Activated T-helper 17 cell treated with anti-CD3 and anti-CD28 coated beads, Interleukin-2, amount 50 U/mL, for 72 hours (primary cell): Measurements from ENCODE around the gene VAMP3. TPM values are rescaled to one million over a fixed set of nuclear protein-coding genes. Genes with fewer than 3 reads are reported as not detected.
A peak's percentile ranks its signal among the peaks of the same experiment; 100 is the strongest.

ENCODE experiments used
- ATAC-seq: fragments of 150-1000 bp; cut with Tn5 transposase; replicated peaks from 2 replicates; pipeline ENCODE4 v1.10.0; 2021; ENCODE audit warnings: mild to moderate bottlenecking, moderate library complexity
- H3K27ac Mint-ChIP-seq: one replicate; pipeline ENCODE4 v1.8.0; 2022; ENCODE audit warnings: mixed read lengths
- H3K27me3 Mint-ChIP-seq: one replicate; pipeline ENCODE4 v1.8.0; 2022; ENCODE audit warnings: mixed read lengths
- H3K36me3 Mint-ChIP-seq: one replicate; pipeline ENCODE4 v1.8.0; 2022; ENCODE audit warnings: low read depth, mild to moderate bottlenecking, mixed read lengths
- H3K4me1 Mint-ChIP-seq: one replicate; pipeline ENCODE4 v1.8.0; 2022; ENCODE audit warnings: mixed read lengths
- H3K4me3 Mint-ChIP-seq: one replicate; pipeline ENCODE4 v1.8.0; 2022; ENCODE audit warnings: mild to moderate bottlenecking, mixed read lengths
- H3K9me3 Mint-ChIP-seq: one replicate; pipeline ENCODE4 v1.8.0; 2022; ENCODE audit warnings: mixed read lengths
- total RNA-seq, 2 donors: library from RNA; stranded (reverse); gene quantifications; one replicate each; pipeline ENCODE4 v1.2.3, GENCODE V29; 2022

Gene VAMP3, protein sequence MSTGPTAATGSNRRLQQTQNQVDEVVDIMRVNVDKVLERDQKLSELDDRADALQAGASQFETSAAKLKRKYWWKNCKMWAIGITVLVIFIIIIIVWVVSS
- total RNA-seq, result 10 to 100 TPM; 22.3 to 24.9 TPM

GRCh38 chr1:7770997-7771822, at the start of gene VAMP3:
Gene VAMP3, plus strand, starts transcription at chr1:7771296. Its CDS starts 88 bp downstream, at chr1:7771384.
- H3K4me3 Mint-ChIP-seq, result peak within 1 kb of the TSS; percentile 86
- H3K36me3 Mint-ChIP-seq, result peaks cover 44% of the 10 kb centered on the region
- no peaks in the 10 kb centered on the region for H3K9me3 Mint-ChIP-seq
- peak within 1 kb of the TSS; percentile 84 for H3K27ac Mint-ChIP-seq
- peaks cover 21% of the 10 kb centered on the region for H3K4me1 Mint-ChIP-seq
- peak; percentile 96 for ATAC-seq
- H3K27me3 Mint-ChIP-seq, result peaks cover 4% of the 10 kb centered on the region

- no peak for ATAC-seq
- Mint-ChIP-seq H3K4me3 (no peak overlapping the region), H3K36me3 (no peaks in the 10 kb centered on the region), H3K4me1 (peaks cover 5% of the 10 kb centered on the region), H3K27ac (no peak overlapping the region), H3K9me3 (no peaks in the 10 kb centered on the region), H3K27me3 (no peaks in the 10 kb centered on the region)
These were observed 49.0 kb upstream of the VAMP3 start for GRCh38 chr1:7721940-7722669.

GRCh38 chr1:7722670-7723012, 48.5 kb upstream of the VAMP3 start:
- Mint-ChIP-seq H3K4me3 (no peak overlapping the region), H3K9me3 (no peaks in the 10 kb centered on the region), H3K36me3 (no peaks in the 10 kb centered on the region), H3K27me3 (no peaks in the 10 kb centered on the region), H3K27ac (no peak overlapping the region), H3K4me1 (peaks cover 5% of the 10 kb centered on the region)
- ATAC-seq, result no peak

GRCh38 chr1:7726623-7727022, 44.5 kb upstream of the VAMP3 start:
- H3K27ac Mint-ChIP-seq, result peak overlapping the region; percentile 9
- H3K36me3 Mint-ChIP-seq, result no peaks in the 10 kb centered on the region
- H3K9me3 Mint-ChIP-seq, result no peaks in the 10 kb centered on the region
- peak overlapping the region; percentile 19 for H3K4me3 Mint-ChIP-seq
- no peaks in the 10 kb centered on the region for H3K27me3 Mint-ChIP-seq
- peaks cover 5% of the 10 kb centered on the region for H3K4me1 Mint-ChIP-seq
- ATAC-seq, result peak; percentile 21

- H3K9me3 Mint-ChIP-seq, result no peaks in the 10 kb centered on the region
- H3K27ac Mint-ChIP-seq, result no peak overlapping the region
- H3K4me3 Mint-ChIP-seq, result no peak overlapping the region
- H3K27me3 Mint-ChIP-seq, result no peaks in the 10 kb centered on the region
- no peak for ATAC-seq
- H3K4me1 Mint-ChIP-seq, result peaks cover 5% of the 10 kb centered on the region
- no peaks in the 10 kb centered on the region for H3K36me3 Mint-ChIP-seq
These were observed 43.2 kb upstream of the VAMP3 start for GRCh38 chr1:7727809-7728471.

- Mint-ChIP-seq H3K36me3 (no peaks in the 10 kb centered on the region), H3K27ac (no peak overlapping the region), H3K4me1 (peaks cover 5% of the 10 kb centered on the region), H3K9me3 (no peaks in the 10 kb centered on the region), H3K27me3 (no peaks in the 10 kb centered on the region), H3K4me3 (no peak overlapping the region)
- ATAC-seq, result no peak
These were observed 41.3 kb upstream of the VAMP3 start for GRCh38 chr1:7729761-7730160.

DNA sequence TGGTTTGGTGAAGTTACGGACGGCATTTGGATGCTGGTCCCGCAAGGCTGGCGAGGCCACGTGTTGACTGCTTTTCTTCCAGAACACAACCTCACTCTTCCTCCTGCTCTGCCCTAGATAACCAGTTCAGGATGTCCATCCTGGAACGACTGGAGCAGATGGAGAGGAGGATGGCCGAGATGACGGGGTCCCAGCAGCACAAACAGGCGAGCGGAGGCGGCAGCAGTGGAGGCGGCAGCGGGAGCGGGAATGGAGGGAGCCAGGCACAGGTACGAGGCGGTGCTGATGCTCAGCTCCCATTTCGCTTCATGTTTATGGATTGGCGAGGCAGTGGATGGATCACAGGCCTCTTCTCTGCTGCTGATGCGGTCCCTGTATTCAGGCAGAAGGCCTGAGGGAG, 38.8 kb upstream of the VAMP3 start:
- no peak overlapping the region for H3K4me3 Mint-ChIP-seq
- no peak overlapping the region for H3K27ac Mint-ChIP-seq
- no peaks in the 10 kb centered on the region for H3K9me3 Mint-ChIP-seq
- no peaks in the 10 kb centered on the region for H3K4me1 Mint-ChIP-seq
- no peaks in the 10 kb centered on the region for H3K27me3 Mint-ChIP-seq
- H3K36me3 Mint-ChIP-seq, result peaks cover 6% of the 10 kb centered on the region
- no peak for ATAC-seq

DNA sequence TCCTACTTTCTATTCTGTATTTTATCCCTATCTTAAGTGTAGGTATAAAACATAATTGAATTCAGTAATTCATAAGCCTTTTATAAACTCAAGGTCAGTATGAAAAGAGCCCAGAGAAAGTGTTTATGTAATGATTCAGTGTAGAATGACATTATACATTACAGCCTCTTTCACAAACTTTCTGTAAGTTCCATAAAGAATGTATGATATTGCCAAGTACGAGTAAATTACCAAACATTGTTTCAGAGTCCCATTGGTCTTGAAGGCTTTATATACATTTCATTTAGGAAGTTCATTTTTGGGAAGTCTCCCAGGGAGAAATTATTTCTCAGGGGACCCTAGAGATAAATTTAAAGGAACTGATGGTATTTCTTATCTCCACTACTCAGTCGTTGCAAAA, 37.8 kb upstream of the VAMP3 start:
- no peaks in the 10 kb centered on the region for H3K9me3 Mint-ChIP-seq
- H3K27ac Mint-ChIP-seq, result no peak overlapping the region
- no peaks in the 10 kb centered on the region for H3K27me3 Mint-ChIP-seq
- H3K4me1 Mint-ChIP-seq, result no peaks in the 10 kb centered on the region
- no peak for ATAC-seq
- H3K4me3 Mint-ChIP-seq, result no peak overlapping the region
- peaks cover 15% of the 10 kb centered on the region for H3K36me3 Mint-ChIP-seq

DNA sequence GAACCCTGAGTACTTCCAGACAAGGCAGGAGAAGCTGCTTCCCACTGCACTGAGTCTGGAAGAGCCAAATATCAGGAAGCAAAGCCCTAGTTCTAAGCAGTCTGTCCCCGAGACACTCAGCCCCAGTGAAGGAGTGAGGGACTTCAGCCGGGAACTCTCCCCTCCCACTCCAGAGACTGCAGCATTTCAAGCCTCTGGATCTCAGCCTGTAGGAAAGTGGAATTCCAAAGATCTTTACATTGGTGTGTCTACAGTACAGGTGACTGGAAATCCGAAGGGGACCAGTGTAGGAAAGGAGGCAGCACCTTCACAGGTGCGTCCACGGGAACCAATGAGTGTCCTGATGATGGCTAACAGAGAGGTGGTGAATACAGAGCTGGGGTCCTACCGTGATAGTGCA, 33.1 kb upstream of the VAMP3 start:
- Mint-ChIP-seq H3K9me3 (peaks cover 7% of the 10 kb centered on the region), H3K36me3 (peaks cover 31% of the 10 kb centered on the region), H3K4me1 (no peaks in the 10 kb centered on the region), H3K27ac (no peak overlapping the region), H3K27me3 (peaks cover 3% of the 10 kb centered on the region), H3K4me3 (no peak overlapping the region)
- no peak for ATAC-seq

- H3K4me3 Mint-ChIP-seq, result no peak overlapping the region
- H3K4me1 Mint-ChIP-seq, result no peaks in the 10 kb centered on the region
- no peak for ATAC-seq
- H3K36me3 Mint-ChIP-seq, result peaks cover 27% of the 10 kb centered on the region
- H3K9me3 Mint-ChIP-seq, result peaks cover 7% of the 10 kb centered on the region
- H3K27ac Mint-ChIP-seq, result no peak overlapping the region
- H3K27me3 Mint-ChIP-seq, result peaks cover 3% of the 10 kb centered on the region
These were observed 27.8 kb upstream of the VAMP3 start for GRCh38 chr1:7743346-7743745.

DNA sequence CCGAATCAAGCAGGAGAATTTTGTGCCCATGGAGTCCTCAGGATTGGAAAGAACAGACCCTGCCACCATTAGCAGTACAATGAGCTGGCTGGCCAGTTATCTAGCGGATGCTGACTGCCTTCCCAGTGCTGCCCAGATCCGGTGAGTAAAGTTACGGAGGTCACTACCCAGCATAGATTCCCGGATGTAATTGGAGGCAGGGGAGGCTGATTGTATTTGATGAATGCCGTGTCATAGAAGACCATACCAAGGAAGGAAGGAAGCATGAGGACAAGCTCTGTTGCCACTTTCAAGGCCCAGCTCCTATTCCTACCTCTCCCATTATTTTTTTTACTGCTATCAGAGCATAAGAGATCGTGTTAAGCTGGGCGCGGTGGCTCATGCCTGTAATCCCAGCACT, 26.2 kb upstream of the VAMP3 start:
- Mint-ChIP-seq H3K36me3 (peaks cover 12% of the 10 kb centered on the region), H3K27ac (no peak overlapping the region), H3K4me1 (no peaks in the 10 kb centered on the region), H3K9me3 (no peaks in the 10 kb centered on the region), H3K27me3 (no peaks in the 10 kb centered on the region), H3K4me3 (no peak overlapping the region)
- no peak for ATAC-seq

- Mint-ChIP-seq H3K27me3 (no peaks in the 10 kb centered on the region), H3K27ac (no peak overlapping the region), H3K9me3 (no peaks in the 10 kb centered on the region), H3K4me1 (no peaks in the 10 kb centered on the region), H3K4me3 (no peak overlapping the region), H3K36me3 (peaks cover 12% of the 10 kb centered on the region)
- no peak for ATAC-seq
These were observed 25.3 kb upstream of the VAMP3 start for GRCh38 chr1:7745783-7746182.

DNA sequence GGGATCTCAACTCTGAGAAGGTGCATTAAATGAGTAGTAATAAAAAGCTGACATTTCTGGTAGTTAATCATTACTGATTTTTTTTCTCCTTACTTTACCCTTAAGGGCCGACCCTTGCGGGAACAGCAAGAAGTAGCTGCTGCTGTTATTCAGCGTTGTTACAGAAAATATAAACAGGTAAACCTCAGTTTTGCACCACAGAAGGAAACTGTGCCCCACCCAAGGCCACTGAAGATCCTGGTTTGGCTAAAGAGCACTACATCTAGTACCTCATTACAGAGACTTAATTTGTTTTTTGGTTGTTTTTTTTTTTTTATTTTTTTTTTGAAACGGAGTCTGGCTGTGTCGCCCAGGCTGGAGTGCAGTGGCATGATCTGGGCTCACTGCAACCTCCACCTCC, 23.5 kb upstream of the VAMP3 start:
- no peak for ATAC-seq
- no peaks in the 10 kb centered on the region for H3K9me3 Mint-ChIP-seq
- no peak overlapping the region for H3K4me3 Mint-ChIP-seq
- H3K27ac Mint-ChIP-seq, result no peak overlapping the region
- peaks cover 12% of the 10 kb centered on the region for H3K36me3 Mint-ChIP-seq
- peaks cover 10% of the 10 kb centered on the region for H3K4me1 Mint-ChIP-seq
- H3K27me3 Mint-ChIP-seq, result no peaks in the 10 kb centered on the region

DNA sequence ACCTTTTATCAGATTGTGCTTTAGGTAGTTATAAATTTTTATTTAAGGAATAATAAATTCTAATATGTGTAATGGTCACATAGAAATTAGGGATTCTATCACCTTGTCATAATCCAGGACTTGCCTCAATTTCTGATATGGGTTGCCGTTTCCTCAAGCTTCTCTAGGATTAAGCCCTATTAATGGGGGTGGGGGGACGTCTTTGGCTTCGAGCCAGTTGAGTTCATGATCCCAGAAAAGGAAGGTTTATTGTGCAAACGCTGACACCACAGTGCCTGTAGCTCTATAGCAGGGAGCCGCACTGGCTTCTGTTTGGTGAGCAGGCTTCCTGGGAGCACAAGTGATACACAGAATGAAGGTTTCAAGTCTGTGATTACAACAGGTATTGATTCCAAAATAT, 22.0 kb upstream of the VAMP3 start:
- Mint-ChIP-seq H3K27me3 (no peaks in the 10 kb centered on the region), H3K4me3 (no peak overlapping the region), H3K36me3 (peaks cover 12% of the 10 kb centered on the region), H3K9me3 (no peaks in the 10 kb centered on the region), H3K4me1 (peaks cover 15% of the 10 kb centered on the region), H3K27ac (no peak overlapping the region)
- no peak for ATAC-seq
